ENCODE results near the gene AEN.
"Not testable (repeated sequence)": the region's sequence is repeated elsewhere in the genome, so short reads cannot be mapped to it uniquely, and the experiment has no call there.

The AEN gene

GRCh38 chr15:88634449-88634848 lies 13.3 kb downstream of the AEN start:
- no peak for DNase-seq

- no peak for DNase-seq
Observed at GRCh38 chr15:88635318-88635717, 14.2 kb downstream of the AEN start.

- no peak for DNase-seq
Observed at GRCh38 chr15:88636050-88636449, 14.9 kb downstream of the AEN start.

GRCh38 chr15:88636654-88637053 lies 15.5 kb downstream of the AEN start:
- no peak for DNase-seq

- no peak for DNase-seq
Observed at GRCh38 chr15:88637436-88637835, 16.3 kb downstream of the AEN start.

GRCh38 chr15:88637841-88638625 lies 16.9 kb downstream of the AEN start:
- no peak for DNase-seq

GRCh38 chr15:88638626-88639372 lies 17.7 kb downstream of the AEN start, which contains the start of gene ISG20:
Gene ISG20 (plus strand): TSS chr15:88639016. CDS start chr15:88639367, 351 bp downstream.
- peak; percentile 100 for DNase-seq

GRCh38 chr15:88641959-88642452 lies 20.9 kb downstream of the AEN start:
- DNase-seq: no peak

- DNase-seq: not testable (repeated sequence)
Observed at GRCh38 chr15:88642514-88642913, 21.4 kb downstream of the AEN start.

GRCh38 chr15:88644741-88645140 lies 23.6 kb downstream of the AEN start:
- DNase-seq: no peak

- DNase-seq: no peak
Observed at GRCh38 chr15:88645171-88646087, 24.3 kb downstream of the AEN start.

- no peak for DNase-seq
Observed at GRCh38 chr15:88646088-88646405, 24.9 kb downstream of the AEN start.

- DNase-seq: no peak
Observed at GRCh38 chr15:88646951-88647350, 25.8 kb downstream of the AEN start.

- no peak for DNase-seq
Observed at GRCh38 chr15:88647351-88648105, 26.4 kb downstream of the AEN start.

- DNase-seq: no peak
Observed at GRCh38 chr15:88648357-88649214, 27.4 kb downstream of the AEN start.

GRCh38 chr15:88649286-88649733 lies 28.2 kb downstream of the AEN start:
- peak; percentile 88 for DNase-seq

- DNase-seq: no peak
Observed at GRCh38 chr15:88649753-88650551, 28.8 kb downstream of the AEN start.

- DNase-seq: no peak
Observed at GRCh38 chr15:88650556-88650955, 29.4 kb downstream of the AEN start.

- no peak for DNase-seq
Observed at GRCh38 chr15:88651136-88651732, 30.1 kb downstream of the AEN start.

GRCh38 chr15:88651971-88652370 lies 30.8 kb downstream of the AEN start:
- DNase-seq: no peak
